ENCODE measurements around the gene GPR137B. TPM values are rescaled to one million over a fixed set of nuclear protein-coding genes. Genes with fewer than 3 reads are reported as not detected.

GPR137B gene
- total RNA-seq, 1 donor from 2014 or later = 52.4 TPM

Other genes starting within 250 kb of the GPR137B start
- gene NID1, start 77.4 kb upstream of the GPR137B start, total RNA-seq = 17.6 TPM
- gene ERO1B, start 139.4 kb downstream of the GPR137B start, total RNA-seq = 27.3 TPM